ENCODE measurements around the gene C17orf100.
"Not testable (repeated sequence)": the region's sequence is repeated elsewhere in the genome, so short reads cannot be mapped to it uniquely, and the experiment has no call there.

C17orf100 gene

DNA sequence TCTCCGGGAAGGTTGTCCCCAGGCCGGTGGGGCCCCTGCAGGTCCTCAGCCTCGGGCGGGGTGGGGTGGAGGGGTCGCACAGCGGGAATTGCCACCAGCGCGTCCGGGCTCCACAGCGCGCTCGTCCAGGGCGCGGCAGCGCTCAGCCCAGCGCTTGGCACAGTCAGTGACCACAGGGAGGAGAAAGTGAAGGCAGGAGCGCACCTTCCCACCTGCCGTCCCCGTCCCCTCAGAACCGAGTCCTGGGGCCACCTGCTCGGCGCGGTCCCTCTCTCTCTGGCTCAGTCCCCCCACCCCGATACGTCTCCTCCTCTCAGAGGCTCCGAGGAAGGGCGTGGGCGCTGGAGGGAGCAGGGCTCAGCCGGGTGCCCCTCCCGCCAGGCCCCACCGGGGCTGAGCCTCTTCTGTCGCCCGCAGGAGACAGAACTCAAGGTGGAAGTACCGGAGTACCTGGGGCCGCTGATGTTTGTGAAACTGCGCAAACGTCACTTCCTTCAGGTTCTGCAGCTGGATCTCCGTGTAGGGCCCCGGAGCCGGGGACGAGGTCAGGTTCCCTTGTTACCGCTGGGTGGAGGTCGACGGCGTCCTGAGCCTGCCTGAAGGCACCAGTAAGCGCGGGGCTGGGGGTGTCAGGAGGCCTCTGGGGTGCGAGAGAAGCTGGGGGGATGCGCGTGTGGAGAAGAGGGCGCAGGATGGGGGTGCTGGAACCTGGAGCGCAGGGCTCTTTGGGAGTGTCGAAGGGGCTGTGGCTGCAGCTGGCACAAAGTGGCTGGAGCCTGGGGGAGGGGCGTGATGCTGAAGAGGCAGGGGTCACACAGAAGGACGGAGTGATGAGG lies 5.5 kb downstream of the C17orf100 start:
- not testable (repeated sequence) for H3K4me3 ChIP-seq (ENCODE audit: low read depth in 1 of 5, low read length in 5 of 5); H3K36me3 ChIP-seq (ENCODE audit: control insufficient read depth in 5 of 5, insufficient read depth in 5 of 5, low read length in 5 of 5); H3K27ac ChIP-seq (ENCODE audit: low read depth, low read length); H3K9me3 ChIP-seq (ENCODE audit: control insufficient read depth in 5 of 5, low read length in 5 of 5); H3K9ac ChIP-seq (ENCODE audit: low read length in 5 of 5)
- H3K4me1 ChIP-seq (ENCODE audit: control insufficient read depth in 5 of 5, insufficient read depth in 5 of 5, low read length in 5 of 5), result peaks cover 0 to 38% (median 16%) of the 10 kb centered on the region in 5 donors
- H3K27me3 ChIP-seq (ENCODE audit: control insufficient read depth in 5 of 5, insufficient read depth in 4 of 5, low read length in 5 of 5), result peaks cover 12 to 43% (median 28%) of the 10 kb centered on the region in 5 donors

DNA sequence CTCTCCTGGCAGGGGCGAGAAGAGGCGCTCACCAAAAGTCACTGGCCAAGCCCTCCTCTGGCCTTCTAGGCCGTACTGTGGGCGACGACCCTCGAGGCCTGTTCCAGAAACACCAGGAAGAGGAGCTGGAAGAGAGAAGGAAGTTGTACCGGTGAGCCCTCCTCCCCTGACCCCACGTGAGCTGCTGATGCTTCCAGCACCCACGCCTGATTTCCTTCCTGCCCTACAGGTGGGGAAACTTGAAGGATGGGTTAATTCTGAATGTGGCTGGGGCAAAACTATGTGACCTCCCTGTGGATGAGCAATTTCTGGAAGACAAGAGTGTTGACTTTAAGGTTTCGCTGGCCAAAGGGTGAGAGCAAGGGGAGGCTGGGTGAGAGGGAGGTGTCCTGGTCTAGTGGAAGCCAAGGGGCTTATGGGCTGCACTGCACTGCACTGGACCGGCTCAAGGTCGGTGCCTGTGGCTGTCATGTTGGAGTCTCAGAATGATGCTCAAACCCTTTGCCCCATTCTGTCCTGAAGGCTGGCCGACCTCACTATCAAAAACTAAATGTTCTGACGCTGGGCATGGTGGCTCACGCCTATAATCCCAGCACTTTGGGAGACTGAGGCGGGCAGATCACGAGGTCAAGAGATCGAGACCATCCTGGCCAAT lies 6.2 kb downstream of the C17orf100 start:
- no peak overlapping the region for H3K4me3 ChIP-seq (ENCODE audit: low read depth in 1 of 5, low read length in 5 of 5)
- no peak overlapping the region for H3K9ac ChIP-seq (ENCODE audit: low read length in 5 of 5)
- H3K36me3 ChIP-seq (ENCODE audit: control insufficient read depth in 5 of 5, insufficient read depth in 5 of 5, low read length in 5 of 5), result no peaks in the 10 kb centered on the region
- no peaks in the 10 kb centered on the region for H3K9me3 ChIP-seq (ENCODE audit: control insufficient read depth in 5 of 5, low read length in 5 of 5)
- peaks cover 12 to 46% (median 28%) of the 10 kb centered on the region in 5 donors for H3K27me3 ChIP-seq (ENCODE audit: control insufficient read depth in 5 of 5, insufficient read depth in 4 of 5, low read length in 5 of 5)
- peaks cover 0 to 32% (median 9%) of the 10 kb centered on the region in 5 donors for H3K4me1 ChIP-seq (ENCODE audit: control insufficient read depth in 5 of 5, insufficient read depth in 5 of 5, low read length in 5 of 5)
- no peak overlapping the region for H3K27ac ChIP-seq (ENCODE audit: low read depth, low read length)

DNA sequence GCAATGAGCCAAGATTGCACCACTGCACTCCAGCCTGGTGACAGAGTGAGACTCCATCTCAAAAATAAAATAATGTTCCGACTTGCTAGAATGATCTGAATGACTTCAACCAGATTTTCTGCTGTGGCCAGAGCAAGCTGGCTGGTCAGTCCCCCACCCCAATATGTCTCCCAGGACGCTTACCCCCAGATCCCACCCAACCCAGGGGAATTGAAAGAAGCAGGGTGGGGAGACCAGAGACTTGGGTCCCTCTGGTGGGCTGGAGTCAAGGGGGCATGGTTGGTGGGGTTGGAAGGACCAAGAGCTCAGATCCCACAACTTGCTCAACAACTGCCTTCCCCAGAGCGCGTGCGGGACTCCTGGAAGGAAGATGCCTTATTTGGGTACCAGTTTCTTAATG lies 6.8 kb downstream of the C17orf100 start:
- H3K27ac ChIP-seq (ENCODE audit: low read depth, low read length); H3K4me3 ChIP-seq (ENCODE audit: low read depth in 1 of 5, low read length in 5 of 5); H3K9me3 ChIP-seq (ENCODE audit: control insufficient read depth in 5 of 5, low read length in 5 of 5); H3K9ac ChIP-seq (ENCODE audit: low read length in 5 of 5); H3K36me3 ChIP-seq (ENCODE audit: control insufficient read depth in 5 of 5, insufficient read depth in 5 of 5, low read length in 5 of 5): not testable (repeated sequence)
- H3K27me3 ChIP-seq (ENCODE audit: control insufficient read depth in 5 of 5, insufficient read depth in 4 of 5, low read length in 5 of 5), result peaks cover 12 to 44% (median 28%) of the 10 kb centered on the region in 5 donors
- H3K4me1 ChIP-seq (ENCODE audit: control insufficient read depth in 5 of 5, insufficient read depth in 5 of 5, low read length in 5 of 5), result peaks cover 0 to 32% (median 9%) of the 10 kb centered on the region in 5 donors

DNA sequence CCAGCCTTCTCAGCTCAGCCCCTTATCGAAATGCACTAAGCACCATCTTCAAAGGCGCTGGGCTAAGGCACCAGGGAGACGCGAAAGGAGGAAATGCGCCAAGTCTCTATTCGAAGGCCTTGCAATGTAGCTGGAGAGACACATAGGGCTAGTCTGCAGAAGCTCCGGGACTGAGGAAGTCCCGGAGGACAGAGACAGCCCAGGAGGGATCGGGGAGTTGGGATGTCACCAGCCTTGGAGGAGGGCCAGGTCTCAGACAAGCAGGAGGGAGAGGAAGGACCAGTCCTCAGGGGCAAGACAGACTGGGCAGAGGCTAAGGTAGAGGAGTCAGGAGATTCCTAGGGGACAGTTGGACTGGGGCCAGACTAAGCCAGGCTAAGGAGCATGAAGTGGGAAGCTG lies 8.5 kb downstream of the C17orf100 start:
- Histone ChIP-seq H3K27ac (ENCODE audit: low read depth, low read length) (no peak overlapping the region), H3K4me1 (ENCODE audit: control insufficient read depth in 5 of 5, insufficient read depth in 5 of 5, low read length in 5 of 5) (peaks cover 0 to 25% (median 5%) of the 10 kb centered on the region in 5 donors), H3K4me3 (ENCODE audit: low read depth in 1 of 5, low read length in 5 of 5) (no peak overlapping the region), H3K27me3 (ENCODE audit: control insufficient read depth in 5 of 5, insufficient read depth in 4 of 5, low read length in 5 of 5) (peaks cover 4 to 33% (median 22%) of the 10 kb centered on the region in 5 donors), H3K9ac (ENCODE audit: low read length in 5 of 5) (no peak overlapping the region), H3K36me3 (ENCODE audit: control insufficient read depth in 5 of 5, insufficient read depth in 5 of 5, low read length in 5 of 5) (no peaks in the 10 kb centered on the region), H3K9me3 (ENCODE audit: control insufficient read depth in 5 of 5, low read length in 5 of 5) (no peaks in the 10 kb centered on the region)

DNA sequence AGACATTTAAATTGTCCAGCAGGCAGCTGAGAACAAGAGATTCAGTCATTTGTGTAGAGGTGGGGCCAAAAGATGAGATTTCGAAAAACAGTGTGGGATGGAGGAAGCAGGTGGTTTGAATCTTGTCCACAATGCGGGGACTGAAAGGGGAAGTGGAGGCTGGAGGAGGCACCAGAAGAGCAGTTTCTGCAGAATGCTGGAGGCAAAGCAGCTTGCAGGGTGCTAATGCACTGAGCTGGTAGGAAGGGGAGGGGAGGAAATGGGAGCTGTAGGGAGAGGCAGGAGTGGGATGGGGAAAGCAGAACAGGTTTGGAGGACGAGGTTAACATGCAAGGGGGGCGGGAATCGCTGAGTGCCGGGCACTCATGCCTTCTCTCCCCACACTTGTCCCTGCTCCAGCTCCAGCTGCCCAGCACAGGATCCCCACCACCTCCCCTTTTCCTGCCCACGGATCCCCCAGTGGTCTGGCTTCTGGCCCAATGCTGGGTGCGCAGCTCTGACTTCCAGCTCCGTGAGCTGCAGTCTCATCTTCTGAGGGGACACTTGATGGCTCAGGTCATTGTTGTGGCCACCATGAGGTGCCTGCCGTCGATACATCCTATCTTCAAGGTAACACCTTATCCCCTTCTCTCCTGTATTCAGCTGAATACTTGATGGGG lies 9.4 kb downstream of the C17orf100 start:
- Histone ChIP-seq H3K9me3 (ENCODE audit: control insufficient read depth in 5 of 5, low read length in 5 of 5) (no peaks in the 10 kb centered on the region), H3K4me3 (ENCODE audit: low read depth in 1 of 5, low read length in 5 of 5) (no peak overlapping the region), H3K27me3 (ENCODE audit: control insufficient read depth in 5 of 5, insufficient read depth in 4 of 5, low read length in 5 of 5) (peaks cover 3 to 28% (median 17%) of the 10 kb centered on the region in 5 donors), H3K4me1 (ENCODE audit: control insufficient read depth in 5 of 5, insufficient read depth in 5 of 5, low read length in 5 of 5) (peaks cover 0 to 20% (median 0%) of the 10 kb centered on the region in 5 donors), H3K36me3 (ENCODE audit: control insufficient read depth in 5 of 5, insufficient read depth in 5 of 5, low read length in 5 of 5) (no peaks in the 10 kb centered on the region), H3K27ac (ENCODE audit: low read depth, low read length) (no peak overlapping the region), H3K9ac (ENCODE audit: low read length in 5 of 5) (no peak overlapping the region)

DNA sequence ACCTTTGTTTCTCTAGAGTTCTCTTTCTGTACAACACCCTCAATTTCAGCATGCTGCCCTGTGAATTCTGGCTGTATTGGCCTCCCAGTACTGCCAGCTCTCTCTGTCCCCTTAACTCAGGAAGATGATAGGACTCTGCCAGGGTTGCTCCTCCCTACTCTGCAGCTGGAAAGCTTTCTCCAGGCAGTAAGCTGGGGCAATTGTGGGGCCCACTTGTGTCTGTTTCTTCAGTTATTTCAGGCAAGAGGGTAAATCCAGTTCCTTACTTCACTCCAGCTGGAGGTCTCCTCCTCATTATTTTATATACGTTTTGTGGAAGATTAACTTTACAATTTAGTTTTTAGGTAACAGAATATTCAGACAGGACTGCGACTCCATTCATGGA lies 9.9 kb downstream of the C17orf100 start:
- Histone ChIP-seq H3K9me3 (ENCODE audit: control insufficient read depth in 5 of 5, low read length in 5 of 5) (no peaks in the 10 kb centered on the region), H3K4me1 (ENCODE audit: control insufficient read depth in 5 of 5, insufficient read depth in 5 of 5, low read length in 5 of 5) (peaks cover 0 to 20% (median 3%) of the 10 kb centered on the region in 5 donors), H3K36me3 (ENCODE audit: control insufficient read depth in 5 of 5, insufficient read depth in 5 of 5, low read length in 5 of 5) (no peaks in the 10 kb centered on the region), H3K27ac (ENCODE audit: low read depth, low read length) (no peak overlapping the region), H3K27me3 (ENCODE audit: control insufficient read depth in 5 of 5, insufficient read depth in 4 of 5, low read length in 5 of 5) (peaks cover 3 to 28% (median 17%) of the 10 kb centered on the region in 5 donors), H3K9ac (ENCODE audit: low read length in 5 of 5) (no peak overlapping the region), H3K4me3 (ENCODE audit: low read depth in 1 of 5, low read length in 5 of 5) (no peak overlapping the region)

DNA sequence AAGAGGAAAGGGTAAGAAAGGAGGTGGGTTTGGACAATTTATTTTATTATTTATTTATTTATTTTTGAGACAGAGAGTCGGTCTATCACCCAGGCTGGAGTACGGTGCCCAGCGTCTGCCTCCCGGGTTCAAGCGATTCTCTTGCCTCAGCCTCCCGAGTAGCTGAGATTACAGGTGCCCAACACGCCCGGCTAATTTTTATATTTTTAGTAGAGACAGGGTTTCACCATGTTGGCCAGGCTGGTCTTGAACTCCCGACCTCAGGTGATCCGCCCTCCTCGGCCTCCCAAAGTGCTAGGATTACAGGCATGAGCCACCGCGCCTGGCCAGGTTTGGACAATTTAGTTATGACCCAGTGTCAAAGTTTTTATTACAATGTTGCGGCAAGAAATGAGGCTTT lies 11.6 kb downstream of the C17orf100 start:
- Histone ChIP-seq H3K4me1 (ENCODE audit: control insufficient read depth in 5 of 5, insufficient read depth in 5 of 5, low read length in 5 of 5) (peaks cover 0 to 13% (median 3%) of the 10 kb centered on the region in 5 donors), H3K27me3 (ENCODE audit: control insufficient read depth in 5 of 5, insufficient read depth in 4 of 5, low read length in 5 of 5) (peaks cover 0 to 18% (median 12%) of the 10 kb centered on the region in 5 donors)
- H3K36me3 ChIP-seq (ENCODE audit: control insufficient read depth in 5 of 5, insufficient read depth in 5 of 5, low read length in 5 of 5); H3K9me3 ChIP-seq (ENCODE audit: control insufficient read depth in 5 of 5, low read length in 5 of 5); H3K4me3 ChIP-seq (ENCODE audit: low read depth in 1 of 5, low read length in 5 of 5); H3K9ac ChIP-seq (ENCODE audit: low read length in 5 of 5); H3K27ac ChIP-seq (ENCODE audit: low read depth, low read length): not testable (repeated sequence)

DNA sequence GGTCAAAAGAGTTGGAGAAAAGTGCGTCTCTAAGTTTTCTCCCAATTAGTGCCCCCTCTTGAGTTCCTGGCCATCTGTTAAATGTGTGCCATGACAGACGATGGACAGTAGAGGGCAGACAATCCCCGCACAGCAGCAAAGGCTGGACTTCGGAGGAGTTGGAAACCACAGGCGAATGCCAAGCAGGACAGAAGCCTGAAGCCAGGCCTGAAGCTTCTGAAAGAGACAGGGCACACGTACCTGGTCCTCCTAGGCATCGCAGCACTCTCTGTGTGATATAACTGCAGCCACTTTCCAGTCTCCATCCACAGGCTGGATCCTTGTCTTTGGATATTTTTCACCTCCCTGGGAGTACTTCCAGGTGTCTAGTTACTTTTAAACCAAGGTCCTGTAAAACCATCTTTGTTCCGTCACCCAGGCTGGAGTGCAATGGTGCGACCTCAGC lies 14.5 kb downstream of the C17orf100 start:
- Histone ChIP-seq H3K9ac (ENCODE audit: low read length in 5 of 5) (peak overlapping the region in 1 of 5 donors; percentile 16), H3K9me3 (ENCODE audit: control insufficient read depth in 5 of 5, low read length in 5 of 5) (no peaks in the 10 kb centered on the region), H3K27ac (ENCODE audit: low read depth, low read length) (no peak overlapping the region), H3K36me3 (ENCODE audit: control insufficient read depth in 5 of 5, insufficient read depth in 5 of 5, low read length in 5 of 5) (no peaks in the 10 kb centered on the region), H3K4me1 (ENCODE audit: control insufficient read depth in 5 of 5, insufficient read depth in 5 of 5, low read length in 5 of 5) (peaks cover 0 to 3% (median 1%) of the 10 kb centered on the region in 5 donors), H3K4me3 (ENCODE audit: low read depth in 1 of 5, low read length in 5 of 5) (no peak overlapping the region), H3K27me3 (ENCODE audit: control insufficient read depth in 5 of 5, insufficient read depth in 4 of 5, low read length in 5 of 5) (peaks cover 7 to 14% (median 13%) of the 10 kb centered on the region in 5 donors)

DNA sequence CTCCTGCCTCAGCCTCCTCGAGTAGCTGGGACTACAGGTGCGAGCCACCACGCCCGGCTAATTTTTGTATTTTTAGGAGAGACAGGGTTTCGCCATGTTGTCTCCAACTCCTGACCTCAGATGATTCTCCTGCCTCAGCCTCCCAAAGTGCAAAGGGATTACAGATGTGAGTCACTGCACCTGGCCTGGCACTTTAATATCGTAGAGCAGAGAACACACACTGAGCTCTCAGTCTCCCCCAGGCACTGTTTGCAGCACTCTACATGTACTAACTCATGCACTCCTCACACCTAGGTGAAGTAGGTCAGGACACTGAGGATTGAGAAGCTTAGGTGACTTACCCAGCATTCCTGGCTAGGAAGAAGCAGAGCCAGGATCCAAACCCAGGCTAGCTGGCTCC lies 15.0 kb downstream of the C17orf100 start:
- Histone ChIP-seq H3K27ac (ENCODE audit: low read depth, low read length) (no peak overlapping the region), H3K36me3 (ENCODE audit: control insufficient read depth in 5 of 5, insufficient read depth in 5 of 5, low read length in 5 of 5) (no peaks in the 10 kb centered on the region), H3K9ac (ENCODE audit: low read length in 5 of 5) (no peak overlapping the region), H3K4me3 (ENCODE audit: low read depth in 1 of 5, low read length in 5 of 5) (no peak overlapping the region), H3K27me3 (ENCODE audit: control insufficient read depth in 5 of 5, insufficient read depth in 4 of 5, low read length in 5 of 5) (peaks cover 7 to 14% (median 10%) of the 10 kb centered on the region in 5 donors), H3K4me1 (ENCODE audit: control insufficient read depth in 5 of 5, insufficient read depth in 5 of 5, low read length in 5 of 5) (peaks cover 0 to 3% (median 0%) of the 10 kb centered on the region in 5 donors), H3K9me3 (ENCODE audit: control insufficient read depth in 5 of 5, low read length in 5 of 5) (no peaks in the 10 kb centered on the region)
